Fibroblast of villous mesenchyme (primary cell): ENCODE data around the gene CNTNAP2. TPM values are rescaled to one million over a fixed set of nuclear protein-coding genes. Genes with fewer than 3 reads are reported as not detected.

Experiments used
- DNase-seq: peaks from one replicate; pipeline ENCODE4 v3.0.0-alpha.2; 2010; ENCODE audit warnings: low read depth
- H3K4me3 ChIP-seq: 2 replicates; pipeline ENCODE4 v1.5.1; 2011; ENCODE audit warnings: low read depth, mild to moderate bottlenecking, low read length
- total RNA-seq: library from RNA; depleted of rRNA; stranded (reverse); fragments of >200 nt; gene quantifications from 2 replicates; pipeline ENCODE4 v1.2.3, GENCODE V29; 2012
- TF ChIP-seq, protein P1 (sequence below): IDR thresholded peaks from 2 replicates; pipeline ENCODE4 v1.5.1; 2012; ENCODE audit warnings: low read depth, mild to moderate bottlenecking, low read length; ENCODE audit not compliant: insufficient read depth

Gene CNTNAP2
- total RNA-seq, 1 donor: not detected

DNA sequence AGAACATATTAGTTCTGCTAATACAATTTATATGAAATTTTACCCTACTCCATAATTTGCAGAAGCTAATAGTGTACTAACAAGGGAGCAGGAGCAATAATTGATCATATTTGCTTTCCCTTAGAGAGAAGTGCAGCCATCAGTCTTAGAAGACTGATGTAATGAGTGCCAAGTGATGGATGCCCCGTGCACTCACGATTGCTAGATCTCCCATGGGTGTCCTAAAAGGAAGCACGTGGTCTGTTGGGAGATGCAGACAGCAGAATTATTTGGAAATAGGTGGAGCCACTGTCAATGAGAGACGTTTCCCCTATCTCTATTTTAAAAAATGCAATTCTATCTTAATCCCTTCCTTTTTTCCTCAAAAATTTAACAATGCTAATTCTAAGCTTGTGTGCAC, 1701.7 kb downstream of the CNTNAP2 start:
- DNase-seq: no peak
- TF ChIP-seq, protein P1, sequence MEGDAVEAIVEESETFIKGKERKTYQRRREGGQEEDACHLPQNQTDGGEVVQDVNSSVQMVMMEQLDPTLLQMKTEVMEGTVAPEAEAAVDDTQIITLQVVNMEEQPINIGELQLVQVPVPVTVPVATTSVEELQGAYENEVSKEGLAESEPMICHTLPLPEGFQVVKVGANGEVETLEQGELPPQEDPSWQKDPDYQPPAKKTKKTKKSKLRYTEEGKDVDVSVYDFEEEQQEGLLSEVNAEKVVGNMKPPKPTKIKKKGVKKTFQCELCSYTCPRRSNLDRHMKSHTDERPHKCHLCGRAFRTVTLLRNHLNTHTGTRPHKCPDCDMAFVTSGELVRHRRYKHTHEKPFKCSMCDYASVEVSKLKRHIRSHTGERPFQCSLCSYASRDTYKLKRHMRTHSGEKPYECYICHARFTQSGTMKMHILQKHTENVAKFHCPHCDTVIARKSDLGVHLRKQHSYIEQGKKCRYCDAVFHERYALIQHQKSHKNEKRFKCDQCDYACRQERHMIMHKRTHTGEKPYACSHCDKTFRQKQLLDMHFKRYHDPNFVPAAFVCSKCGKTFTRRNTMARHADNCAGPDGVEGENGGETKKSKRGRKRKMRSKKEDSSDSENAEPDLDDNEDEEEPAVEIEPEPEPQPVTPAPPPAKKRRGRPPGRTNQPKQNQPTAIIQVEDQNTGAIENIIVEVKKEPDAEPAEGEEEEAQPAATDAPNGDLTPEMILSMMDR: no peak
- no peak overlapping the region for H3K4me3 ChIP-seq

DNA sequence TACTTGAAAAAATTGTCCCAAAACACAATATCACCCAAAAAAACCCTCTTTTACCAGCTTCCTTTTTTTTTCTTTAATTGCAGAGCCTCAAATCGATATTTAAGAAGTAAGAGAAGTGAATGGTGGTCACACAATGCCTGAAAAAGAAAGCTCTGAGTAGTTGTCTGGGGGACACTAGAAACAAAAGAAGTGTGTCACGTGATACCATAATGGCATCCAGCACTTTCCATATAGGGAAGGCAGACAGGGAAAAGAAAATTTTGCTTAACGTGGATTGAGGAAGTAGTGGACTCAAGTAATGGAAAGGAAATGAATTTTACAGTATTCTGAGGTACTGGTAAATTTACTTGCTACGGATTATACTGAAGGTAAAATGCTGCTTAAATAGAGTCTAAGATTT, 1708.1 kb downstream of the CNTNAP2 start:
- TF ChIP-seq, protein P1: no peak
- H3K4me3 ChIP-seq: no peak overlapping the region
- no peak for DNase-seq

DNA sequence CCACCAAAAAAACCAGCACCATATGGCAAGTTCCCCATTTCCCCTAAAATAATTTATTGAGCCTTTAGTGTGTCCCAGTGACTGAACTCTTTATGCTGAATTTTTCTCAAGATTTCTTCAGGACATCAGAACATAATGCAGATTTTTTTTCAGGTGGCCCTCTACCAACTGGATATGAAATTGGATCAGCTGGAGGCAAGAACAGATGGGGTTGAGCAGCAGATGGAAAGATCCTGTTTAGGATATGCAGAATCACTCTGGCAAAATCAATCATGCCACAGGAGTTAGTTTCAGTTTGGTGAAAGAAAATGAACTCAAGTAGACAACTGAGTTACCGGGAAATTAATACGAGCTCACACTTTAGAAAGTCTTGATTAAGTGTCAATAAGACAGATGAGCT, 1712.4 kb downstream of the CNTNAP2 start:
- TF ChIP-seq, protein P1: no peak
- DNase-seq: no peak

DNA sequence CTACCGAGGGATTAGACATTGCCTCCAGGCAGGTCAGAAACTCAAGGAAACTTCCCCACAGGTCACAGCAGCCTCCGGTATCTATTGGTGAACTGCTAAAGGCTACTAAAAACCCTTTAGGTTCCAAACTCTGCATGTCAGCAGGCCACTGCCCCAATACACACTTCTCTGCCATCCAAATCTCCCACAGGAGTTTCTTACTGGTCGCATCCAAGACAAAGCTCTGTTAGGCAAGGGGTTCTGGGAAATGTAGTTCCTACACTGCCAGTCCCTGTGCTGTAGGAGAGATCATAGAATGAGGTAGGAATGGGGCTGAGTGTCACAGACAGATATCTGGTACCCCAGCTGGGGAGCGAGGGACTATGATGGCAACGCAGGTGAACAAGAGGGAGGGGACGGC, 1717.0 kb downstream of the CNTNAP2 start:
- TF ChIP-seq, protein P1: no peak

More for the DNA sequence above, 1712.4 kb downstream of the CNTNAP2 start:
- H3K4me3 ChIP-seq: no peak overlapping the region

DNA sequence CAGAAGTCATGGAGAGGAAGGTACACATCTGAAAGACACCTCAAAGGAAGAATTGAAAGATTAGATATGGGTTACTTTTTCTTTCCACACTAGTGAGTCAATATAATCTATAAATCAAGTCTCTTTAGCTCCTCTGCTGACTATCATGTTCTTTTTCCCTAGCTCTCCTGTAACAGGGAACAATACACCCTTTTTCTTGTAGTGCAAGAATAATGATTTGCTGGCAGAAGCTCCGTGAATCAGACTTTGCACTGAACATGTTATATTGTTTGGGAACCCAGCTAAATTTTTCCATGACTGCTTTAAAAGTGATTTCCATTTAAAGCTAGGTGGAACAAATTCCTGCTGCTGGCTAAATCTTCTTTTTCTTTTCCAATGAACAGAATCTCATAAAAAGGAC, 1717.4 kb downstream of the CNTNAP2 start:
- TF ChIP-seq, protein P1: no peak
- DNase-seq: no peak
- no peak overlapping the region for H3K4me3 ChIP-seq

More for the DNA sequence above, 1717.0 kb downstream of the CNTNAP2 start:
- H3K4me3 ChIP-seq: no peak overlapping the region
- no peak for DNase-seq

DNA sequence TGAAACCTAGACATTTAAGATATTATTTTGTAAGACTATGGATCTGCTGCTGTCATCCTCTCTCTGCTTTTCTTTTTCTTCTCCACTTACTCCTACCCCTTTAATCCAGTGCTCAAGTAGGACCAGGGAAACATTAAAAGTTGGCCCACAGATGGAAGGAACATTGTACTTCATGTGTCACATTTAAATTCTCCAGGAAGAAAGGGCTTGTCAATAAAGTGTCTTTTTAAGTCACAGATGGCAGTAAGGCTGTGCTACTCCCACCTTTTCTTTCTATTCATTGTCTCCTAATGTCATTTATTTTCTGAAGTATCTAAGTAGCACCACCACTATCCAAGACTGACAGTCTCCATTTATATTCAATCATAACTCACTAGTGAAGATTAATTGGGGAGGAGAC, 1736.2 kb downstream of the CNTNAP2 start:
- TF ChIP-seq, protein P1: no peak
- no peak overlapping the region for H3K4me3 ChIP-seq
- no peak for DNase-seq
